ENCODE data around the gene C2orf72. TPM values are rescaled to one million over a fixed set of nuclear protein-coding genes. Genes with fewer than 3 reads are reported as not detected.

The C2orf72 gene
- total RNA-seq, 1 donor from 2014 or later: not detected

DNA sequence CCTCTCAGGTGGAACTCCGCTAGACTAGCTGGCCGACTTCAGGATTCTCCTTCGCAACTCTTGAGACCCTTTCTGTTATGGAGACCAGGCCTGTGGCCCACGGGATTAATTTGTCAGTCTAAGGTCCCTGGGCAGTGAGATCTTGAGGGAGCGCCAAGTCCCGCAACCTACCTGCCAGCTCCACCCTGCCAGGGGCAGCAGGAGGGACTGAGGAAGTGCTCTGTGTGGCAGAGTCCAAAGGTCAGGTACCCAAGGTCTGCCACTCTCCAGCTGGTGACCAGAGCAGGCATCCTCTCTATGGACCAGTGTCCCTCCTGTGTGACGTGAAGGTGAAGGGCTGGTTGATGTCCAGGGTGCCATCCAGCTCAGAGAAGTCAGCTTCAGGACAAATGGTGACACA lies 45.7 kb upstream of the C2orf72 start:
- ChIA-PET CTCF (interaction anchor here (0.6 to 1.6 kb wide), 4 partner anchors 90 to 255 kb away, joined by 3 to 7 read pairs (median 3); no protein-coding TSS in a partner anchor), POLR2A (no interaction called here)
- H3K27me3 Mint-ChIP-seq: peaks cover 40% of the 10 kb centered on the region
- no peaks in the 10 kb centered on the region for H3K9me3 Mint-ChIP-seq
- DNase-seq (no peak), ATAC-seq (ENCODE audit: low read depth) (no peak)
- intact Hi-C loops (cut with micrococcal nuclease): no loop called here
- H3K36me3 Mint-ChIP-seq (ENCODE audit: low read depth): no peaks in the 10 kb centered on the region
- H3K4me1 Mint-ChIP-seq: peaks cover 5% of the 10 kb centered on the region
- TF ChIP-seq, protein P1, sequence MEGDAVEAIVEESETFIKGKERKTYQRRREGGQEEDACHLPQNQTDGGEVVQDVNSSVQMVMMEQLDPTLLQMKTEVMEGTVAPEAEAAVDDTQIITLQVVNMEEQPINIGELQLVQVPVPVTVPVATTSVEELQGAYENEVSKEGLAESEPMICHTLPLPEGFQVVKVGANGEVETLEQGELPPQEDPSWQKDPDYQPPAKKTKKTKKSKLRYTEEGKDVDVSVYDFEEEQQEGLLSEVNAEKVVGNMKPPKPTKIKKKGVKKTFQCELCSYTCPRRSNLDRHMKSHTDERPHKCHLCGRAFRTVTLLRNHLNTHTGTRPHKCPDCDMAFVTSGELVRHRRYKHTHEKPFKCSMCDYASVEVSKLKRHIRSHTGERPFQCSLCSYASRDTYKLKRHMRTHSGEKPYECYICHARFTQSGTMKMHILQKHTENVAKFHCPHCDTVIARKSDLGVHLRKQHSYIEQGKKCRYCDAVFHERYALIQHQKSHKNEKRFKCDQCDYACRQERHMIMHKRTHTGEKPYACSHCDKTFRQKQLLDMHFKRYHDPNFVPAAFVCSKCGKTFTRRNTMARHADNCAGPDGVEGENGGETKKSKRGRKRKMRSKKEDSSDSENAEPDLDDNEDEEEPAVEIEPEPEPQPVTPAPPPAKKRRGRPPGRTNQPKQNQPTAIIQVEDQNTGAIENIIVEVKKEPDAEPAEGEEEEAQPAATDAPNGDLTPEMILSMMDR (IDR thresholded peaks at IDR 0.05): no peak
- H3K4me3 Mint-ChIP-seq: no peak overlapping the region
- no peak overlapping the region for H3K27ac Mint-ChIP-seq

DNA sequence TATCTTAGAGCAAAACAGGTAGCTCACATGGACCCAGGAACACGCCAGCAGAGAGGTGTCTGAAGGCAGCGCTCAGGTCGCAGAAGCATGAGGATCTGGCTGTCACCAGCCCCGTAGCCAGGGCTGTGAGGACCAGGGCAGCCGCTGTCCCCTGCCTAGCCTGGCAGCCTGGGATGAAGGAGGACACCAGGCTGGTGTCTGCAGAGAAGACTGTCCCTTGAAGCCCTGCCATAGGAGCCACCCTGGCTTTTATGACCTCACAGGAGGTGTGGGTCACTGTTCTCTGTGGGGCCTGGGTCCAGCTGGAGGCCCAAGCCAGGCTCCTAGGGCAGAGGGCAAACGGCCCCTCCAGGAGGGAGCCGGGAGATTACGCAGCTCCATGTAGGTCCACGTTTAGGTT lies 41.5 kb upstream of the C2orf72 start, which contains the start of gene SPATA3:
TSS of gene SPATA3 (plus strand) at position 301 of the 400 bp plus-strand sequence. CDS start 113 bp downstream, outside the sequence.
- intact Hi-C loops (cut with micrococcal nuclease): no loop called here
- no peak within 1 kb of the TSS for H3K27ac Mint-ChIP-seq
- CTCF ChIA-PET: interaction anchor here (0.8 kb wide), 1 partner anchor 148 kb away, joined by 3 read pairs; no protein-coding TSS in a partner anchor
- DNase-seq: no peak
- H3K27me3 Mint-ChIP-seq: peaks cover 63% of the 10 kb centered on the region
- POLR2A ChIA-PET: no interaction called here
- peaks cover 4% of the 10 kb centered on the region for H3K9me3 Mint-ChIP-seq
- no peaks in the 10 kb centered on the region for H3K4me1 Mint-ChIP-seq
- no peaks in the 10 kb centered on the region for H3K36me3 Mint-ChIP-seq (ENCODE audit: low read depth)
- no peak within 1 kb of the TSS for H3K4me3 Mint-ChIP-seq
- TF ChIP-seq, protein P1 (IDR thresholded peaks at IDR 0.05): no peak
- no peak for ATAC-seq (ENCODE audit: low read depth)

DNA sequence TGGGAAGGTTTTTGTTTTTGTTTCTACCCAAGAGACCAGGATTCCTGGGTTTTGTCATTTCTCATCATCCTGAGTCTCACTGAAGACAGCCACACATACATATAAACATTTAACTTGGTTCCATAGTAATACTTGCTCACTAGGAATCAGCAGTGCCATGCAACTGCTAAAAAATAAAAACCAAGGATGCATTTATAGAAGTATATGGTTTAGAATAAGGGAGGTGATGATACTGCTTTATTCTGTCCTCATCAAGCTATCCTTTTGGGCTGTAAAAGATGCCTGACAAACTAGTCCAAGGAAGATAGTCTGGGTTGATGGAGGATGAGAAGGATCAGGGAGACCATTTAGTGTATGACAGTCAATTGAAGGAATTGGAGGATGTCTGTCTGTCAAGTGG lies 40.7 kb upstream of the C2orf72 start:
- Mint-ChIP-seq H3K9me3 (peaks cover 4% of the 10 kb centered on the region), H3K4me1 (no peaks in the 10 kb centered on the region), H3K36me3 (ENCODE audit: low read depth) (no peaks in the 10 kb centered on the region), H3K4me3 (no peak overlapping the region), H3K27me3 (peaks cover 66% of the 10 kb centered on the region), H3K27ac (no peak overlapping the region)
- intact Hi-C loops (cut with micrococcal nuclease): no loop called here
- CTCF ChIA-PET: no interaction called here
- POLR2A ChIA-PET: no interaction called here
- TF ChIP-seq, protein P1 (IDR thresholded peaks at IDR 0.05): no peak
- ATAC-seq (ENCODE audit: low read depth): no peak
- DNase-seq: no peak

DNA sequence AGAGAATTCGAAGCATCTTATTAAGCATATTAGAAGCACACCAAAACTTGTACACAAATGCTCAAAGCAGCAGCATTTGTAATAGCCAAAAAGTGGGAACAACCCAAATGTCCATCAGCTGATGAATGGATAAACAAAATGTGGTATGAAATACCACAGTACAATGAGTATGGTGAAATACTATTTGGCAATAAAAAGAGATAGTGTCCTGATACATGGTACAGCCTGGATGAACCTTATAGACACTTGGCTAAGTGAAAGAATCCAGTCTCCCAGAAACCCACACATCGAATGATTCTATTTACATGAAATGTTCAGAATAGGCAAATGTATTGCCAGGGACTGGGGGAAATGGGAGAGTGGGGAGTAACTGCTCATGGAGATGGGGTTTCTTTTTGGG lies 38.4 kb upstream of the C2orf72 start:
- no peak overlapping the region for H3K4me3 Mint-ChIP-seq
- no peaks in the 10 kb centered on the region for H3K4me1 Mint-ChIP-seq
- H3K27ac Mint-ChIP-seq: no peak overlapping the region
- DNase-seq: no peak
- no peak for ATAC-seq (ENCODE audit: low read depth)
- TF ChIP-seq, protein P1 (IDR thresholded peaks at IDR 0.05): no peak
- peaks cover 4% of the 10 kb centered on the region for H3K9me3 Mint-ChIP-seq
- H3K36me3 Mint-ChIP-seq (ENCODE audit: low read depth): no peaks in the 10 kb centered on the region
- H3K27me3 Mint-ChIP-seq: peaks cover 62% of the 10 kb centered on the region
- POLR2A ChIA-PET: no interaction called here
- CTCF ChIA-PET: no interaction called here
- intact Hi-C loops (cut with micrococcal nuclease): no loop called here

DNA sequence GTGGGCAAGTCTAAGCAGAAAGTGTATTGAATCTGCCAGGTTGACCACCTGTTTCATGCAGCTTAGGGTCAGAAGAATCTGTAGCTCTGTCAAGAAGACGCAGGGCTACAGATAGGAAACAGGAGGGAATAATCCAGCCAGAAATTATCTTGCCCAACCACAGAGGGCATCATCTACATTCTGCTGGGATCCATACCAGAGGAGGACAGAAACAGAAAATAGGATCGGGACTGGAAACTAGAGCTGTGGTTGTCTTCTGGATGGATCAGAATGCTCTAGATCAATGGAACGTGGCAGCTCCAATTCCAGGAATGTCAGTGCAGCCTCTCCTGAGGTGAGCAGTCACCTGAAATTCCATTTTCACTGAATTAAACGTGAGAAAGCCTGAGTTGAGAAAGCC lies 37.8 kb upstream of the C2orf72 start:
- Mint-ChIP-seq H3K27ac (no peak overlapping the region), H3K4me3 (no peak overlapping the region), H3K4me1 (no peaks in the 10 kb centered on the region), H3K27me3 (peaks cover 59% of the 10 kb centered on the region), H3K9me3 (peaks cover 4% of the 10 kb centered on the region), H3K36me3 (ENCODE audit: low read depth) (no peaks in the 10 kb centered on the region)
- ATAC-seq (ENCODE audit: low read depth) (no peak), DNase-seq (no peak)
- intact Hi-C loops (cut with micrococcal nuclease): no loop called here
- TF ChIP-seq, protein P1 (IDR thresholded peaks at IDR 0.05): no peak
- POLR2A ChIA-PET: no interaction called here
- CTCF ChIA-PET: no interaction called here

Data from activated B cell treated with CpG ODN at 0.5 μM for 24 hours (primary cell).